ENCODE measurements around the gene EEF1AKMT3. TPM values are rescaled to one million over a fixed set of nuclear protein-coding genes. Genes with fewer than 3 reads are reported as not detected.

Gene EEF1AKMT3
- total and polyA plus RNA-seq, 2 of the 4 experiments (the other 2 are of a cell fraction), result 3.2 to 8.1 TPM

DNA sequence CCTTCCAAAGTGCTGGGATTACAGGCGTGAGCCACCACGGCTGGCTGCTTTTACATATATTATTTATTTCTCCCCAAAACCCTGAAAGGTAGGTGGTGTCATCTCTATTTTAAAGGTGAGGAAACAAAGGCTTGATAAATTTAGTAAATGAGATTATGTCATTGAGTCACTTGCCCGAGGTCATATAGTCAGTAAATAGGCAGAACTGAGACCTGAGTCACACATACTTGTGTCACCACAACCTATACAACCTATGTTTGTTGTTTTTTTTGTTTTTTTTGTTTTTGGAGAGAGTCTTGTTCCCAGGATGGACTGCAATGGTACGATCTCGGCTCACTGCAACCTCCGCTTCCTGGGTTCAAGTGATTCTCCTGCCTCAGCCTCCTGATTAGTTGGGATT, 22.9 kb downstream of the EEF1AKMT3 start:
- Histone ChIP-seq H3K27ac (ENCODE audit: insufficient read depth, low read length) (no peak overlapping the region), H2BK20ac (ENCODE audit: low read depth, low read length) (no peak overlapping the region), H3K23ac (ENCODE audit: low read depth, low read length) (no peak overlapping the region), H3K9me3 (ENCODE audit: control insufficient read depth, insufficient read depth, low read length) (no peaks in the 10 kb centered on the region), H2AFZ (replicated peaks; ENCODE audit: low read length, poor library complexity) (no peak overlapping the region), H4K20me1 (ENCODE audit: insufficient read depth, low read length) (peaks cover 3% of the 10 kb centered on the region; the same call in 1 of the 2 replicates), H3K4me2 (ENCODE audit: low read depth, low read length) (no peak overlapping the region), H3K4me3 (ENCODE audit: insufficient read depth, low read depth, low read length) (no peak overlapping the region), H4K5ac (ENCODE audit: low read depth, low read length) (no peak overlapping the region), H4K91ac (ENCODE audit: insufficient read depth, low read depth, low read length) (no peak overlapping the region), H3K4ac (ENCODE audit: low read depth, low read length) (no peak overlapping the region), H3K4me1 (ENCODE audit: control insufficient read depth, insufficient read depth, low read length) (peaks cover 2% of the 10 kb centered on the region; the same call in 1 of the 2 replicates), H3K27me3 (ENCODE audit: control insufficient read depth, insufficient read depth, low read length) (no peaks in the 10 kb centered on the region), H2BK120ac (ENCODE audit: low read depth, low read length) (no peak overlapping the region), H3K9me1 (ENCODE audit: insufficient read depth, low read length) (no peaks in the 10 kb centered on the region), H3K9ac (ENCODE audit: low read depth, low read length) (no peak overlapping the region), H2AK5ac (ENCODE audit: low read depth, low read length) (no peak overlapping the region), H2AK9ac (replicated peaks; ENCODE audit: low read depth, low read length, poor library complexity) (no peak overlapping the region), H3K14ac (replicated peaks; ENCODE audit: low read depth, low read length) (no peak overlapping the region), H4K8ac (ENCODE audit: low read depth in 2 of 2, low read length in 2 of 2) (no peak overlapping the region), H3K18ac (ENCODE audit: low read depth, low read length) (no peak overlapping the region), H3K79me1 (ENCODE audit: low read depth in 1 of 2, low read length in 2 of 2) (peaks cover 21 to 23% of the 10 kb centered on the region in 2 experiments), H3K56ac (ENCODE audit: extremely low read depth, insufficient read depth, low read length) (no peak overlapping the region), H2BK15ac (ENCODE audit: low read depth, low read length) (no peak overlapping the region), H2BK5ac (ENCODE audit: low read depth, low read length, poor library complexity, severe bottlenecking) (no peak overlapping the region), H3K36me3 (ENCODE audit: control insufficient read depth, insufficient read depth, low read length) (peaks cover 39% of the 10 kb centered on the region)
- DNase-seq (peak; percentile 37), ATAC-seq (ENCODE audit: low read depth) (no peak)
- BruUV-seq (replicated peaks), result no TSS peak
- intact Hi-C loops (cut with micrococcal nuclease) (no loop called here), in situ Hi-C loops (cut with MboI; ENCODE audit: low sequenced_read_pairs) (no loop called here), dilution Hi-C loops (cut with HindIII; ENCODE audit: low sequenced_read_pairs, unreplicated experiment) (no loop called here)
- no peak for TF ChIP-seq CHD1 (IDR thresholded peaks at IDR 0.05; ENCODE audit: low read depth, low read length)
- TF ChIP-seq, protein P1, sequence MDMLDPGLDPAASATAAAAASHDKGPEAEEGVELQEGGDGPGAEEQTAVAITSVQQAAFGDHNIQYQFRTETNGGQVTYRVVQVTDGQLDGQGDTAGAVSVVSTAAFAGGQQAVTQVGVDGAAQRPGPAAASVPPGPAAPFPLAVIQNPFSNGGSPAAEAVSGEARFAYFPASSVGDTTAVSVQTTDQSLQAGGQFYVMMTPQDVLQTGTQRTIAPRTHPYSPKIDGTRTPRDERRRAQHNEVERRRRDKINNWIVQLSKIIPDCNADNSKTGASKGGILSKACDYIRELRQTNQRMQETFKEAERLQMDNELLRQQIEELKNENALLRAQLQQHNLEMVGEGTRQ (IDR thresholded peaks at IDR 0.05; ENCODE audit: low read depth, low read length), result no peak
- TF ChIP-seq MAZ (IDR thresholded peaks at IDR 0.05; ENCODE audit: borderline replicate concordance, low read depth, low read length), result no peak
- TF ChIP-seq POLR2A (IDR thresholded peaks at IDR 0.05; ENCODE audit: low read depth, low read length), result no peak
- TF ChIP-seq BHLHE40 (IDR thresholded peaks at IDR 0.05; ENCODE audit: low read depth, low read length), result no peak
- no peak for TF ChIP-seq MAFK (IDR thresholded peaks at IDR 0.05; ENCODE audit: low read depth, low read length)
- TF ChIP-seq RFX5 (IDR thresholded peaks at IDR 0.05; ENCODE audit: low read depth, low read length), result no peak
- TF ChIP-seq RAD21 (IDR thresholded peaks at IDR 0.05; ENCODE audit: low read length), result no peak
- TF ChIP-seq ELK1 (IDR thresholded peaks at IDR 0.05; ENCODE audit: borderline replicate concordance, low read depth, low read length), result no peak
- POLR2A ChIA-PET (ENCODE audit: unreplicated experiment), result interaction anchor here (0.6 kb wide), 1 partner anchor 71 kb away, joined by 4 read pairs; no protein-coding TSS in a partner anchor
- no CpG with 5 or more reads among the region's 6 CpGs for WGBS, 2 experiments (ENCODE audit: extremely low coverage in 2 of 2, insufficient read length in 1 of 2)
- CTCF ChIA-PET, result no interaction called here
